Stimulated activated CD8-positive, alpha-beta memory T cell treated with anti-CD3 and anti-CD28 coated beads, Interleukin-4, amount 100 ng/mL, for 48 hours (primary cell): ENCODE results near the gene RHBDF2.

Experiments
- DNase-seq: peaks from one replicate; pipeline ENCODE4 v3.0.0-alpha.2; 2020

The RHBDF2 gene

GRCh38 chr17:76499267-76499667 is 2.0 kb downstream of the RHBDF2 start:
- DNase-seq, result no peak

GRCh38 chr17:76498876-76499251 is 2.4 kb downstream of the RHBDF2 start:
- no peak for DNase-seq

GRCh38 chr17:76497979-76498875 is 3.0 kb downstream of the RHBDF2 start:
- no peak for DNase-seq

- DNase-seq, result no peak
Observed at GRCh38 chr17:76497699-76497978, 3.6 kb downstream of the RHBDF2 start.

- no peak for DNase-seq
Observed at GRCh38 chr17:76496464-76496863, 4.8 kb downstream of the RHBDF2 start.

GRCh38 chr17:76495663-76496400 is 5.4 kb downstream of the RHBDF2 start:
- no peak for DNase-seq

GRCh38 chr17:76493505-76494167 is 7.6 kb downstream of the RHBDF2 start:
- DNase-seq, result peak; percentile 45

- peak; percentile 69 for DNase-seq
Observed at GRCh38 chr17:76492989-76493501, 8.2 kb downstream of the RHBDF2 start.

- DNase-seq, result peak; percentile 44
Observed at GRCh38 chr17:76492123-76492988, 8.9 kb downstream of the RHBDF2 start.

- DNase-seq, result no peak
Observed at GRCh38 chr17:76491271-76492122, 9.7 kb downstream of the RHBDF2 start.

- DNase-seq, result no peak
Observed at GRCh38 chr17:76490112-76490710, 11.0 kb downstream of the RHBDF2 start.

GRCh38 chr17:76487451-76488192 is 13.6 kb downstream of the RHBDF2 start:
- no peak for DNase-seq

GRCh38 chr17:76485569-76485968 is 15.7 kb downstream of the RHBDF2 start:
- DNase-seq, result no peak

GRCh38 chr17:76484228-76484725 is 16.9 kb downstream of the RHBDF2 start:
- no peak for DNase-seq

- DNase-seq, result no peak
Observed at GRCh38 chr17:76481071-76481655, 20.1 kb downstream of the RHBDF2 start.

GRCh38 chr17:76480632-76481031 is 20.6 kb downstream of the RHBDF2 start:
- DNase-seq, result no peak

- DNase-seq, result no peak
Observed at GRCh38 chr17:76479515-76480060, 21.6 kb downstream of the RHBDF2 start.

- no peak for DNase-seq
Observed at GRCh38 chr17:76478730-76479514, 22.3 kb downstream of the RHBDF2 start.

GRCh38 chr17:76478097-76478496 is 23.1 kb downstream of the RHBDF2 start:
- DNase-seq, result no peak
